ENCODE measurements around the gene GPANK1. TPM values are rescaled to one million over a fixed set of nuclear protein-coding genes. Genes with fewer than 3 reads are reported as not detected.

The GPANK1 gene
- total and polyA plus RNA-seq, 2 of the 13 experiments (the other 11 are each of a cell fraction or from before 2014, with no cell fraction given) = 15.4 to 22.8 TPM

DNA sequence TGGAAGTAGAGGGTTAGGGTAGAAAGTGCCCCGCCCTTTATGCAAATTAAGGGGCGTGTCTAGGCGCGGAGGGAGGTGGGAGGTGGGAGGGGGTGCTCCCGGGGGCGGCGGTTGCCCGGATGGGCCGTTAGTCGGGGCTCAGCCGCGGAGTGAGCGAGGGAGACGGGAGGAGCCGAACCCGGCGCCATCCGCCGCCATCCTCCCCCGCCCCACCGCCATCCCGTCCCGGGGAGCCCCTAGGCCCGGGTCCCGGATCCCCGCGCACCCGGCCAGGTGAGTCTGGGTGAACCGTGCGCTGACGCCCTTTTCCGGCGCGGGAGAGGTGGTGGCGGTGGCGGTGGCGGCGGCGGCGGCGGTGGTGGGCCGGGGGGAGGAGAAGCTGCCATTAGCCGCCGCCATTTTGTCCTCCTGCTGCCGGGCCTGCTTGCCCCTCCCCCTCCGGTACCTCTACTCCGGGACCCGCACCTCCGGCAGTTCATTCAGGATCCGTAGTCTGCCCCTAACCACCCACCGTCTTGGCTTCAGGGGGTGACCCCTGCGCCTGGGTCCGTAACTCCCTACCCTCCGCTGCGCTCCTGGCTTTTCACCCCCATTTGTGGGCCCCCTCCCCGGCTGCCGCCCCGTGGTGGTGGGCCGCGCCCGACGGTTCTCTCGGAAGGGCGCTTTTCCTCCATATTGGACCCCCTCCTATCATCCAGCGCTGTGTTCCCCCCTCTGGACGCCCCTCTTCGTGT lies 44.0 kb downstream of the GPANK1 start, which contains the start of gene PRRC2A (continued):
- TF ChIP-seq, protein P1, sequence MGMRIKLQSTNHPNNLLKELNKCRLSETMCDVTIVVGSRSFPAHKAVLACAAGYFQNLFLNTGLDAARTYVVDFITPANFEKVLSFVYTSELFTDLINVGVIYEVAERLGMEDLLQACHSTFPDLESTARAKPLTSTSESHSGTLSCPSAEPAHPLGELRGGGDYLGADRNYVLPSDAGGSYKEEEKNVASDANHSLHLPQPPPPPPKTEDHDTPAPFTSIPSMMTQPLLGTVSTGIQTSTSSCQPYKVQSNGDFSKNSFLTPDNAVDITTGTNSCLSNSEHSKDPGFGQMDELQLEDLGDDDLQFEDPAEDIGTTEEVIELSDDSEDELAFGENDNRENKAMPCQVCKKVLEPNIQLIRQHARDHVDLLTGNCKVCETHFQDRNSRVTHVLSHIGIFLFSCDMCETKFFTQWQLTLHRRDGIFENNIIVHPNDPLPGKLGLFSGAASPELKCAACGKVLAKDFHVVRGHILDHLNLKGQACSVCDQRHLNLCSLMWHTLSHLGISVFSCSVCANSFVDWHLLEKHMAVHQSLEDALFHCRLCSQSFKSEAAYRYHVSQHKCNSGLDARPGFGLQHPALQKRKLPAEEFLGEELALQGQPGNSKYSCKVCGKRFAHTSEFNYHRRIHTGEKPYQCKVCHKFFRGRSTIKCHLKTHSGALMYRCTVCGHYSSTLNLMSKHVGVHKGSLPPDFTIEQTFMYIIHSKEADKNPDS (CRISPR knock-in tag; IDR thresholded peaks at IDR 0.05) = peak; percentile 66; the same call in 1 of the 2 replicates
- TF ChIP-seq, protein P2, sequence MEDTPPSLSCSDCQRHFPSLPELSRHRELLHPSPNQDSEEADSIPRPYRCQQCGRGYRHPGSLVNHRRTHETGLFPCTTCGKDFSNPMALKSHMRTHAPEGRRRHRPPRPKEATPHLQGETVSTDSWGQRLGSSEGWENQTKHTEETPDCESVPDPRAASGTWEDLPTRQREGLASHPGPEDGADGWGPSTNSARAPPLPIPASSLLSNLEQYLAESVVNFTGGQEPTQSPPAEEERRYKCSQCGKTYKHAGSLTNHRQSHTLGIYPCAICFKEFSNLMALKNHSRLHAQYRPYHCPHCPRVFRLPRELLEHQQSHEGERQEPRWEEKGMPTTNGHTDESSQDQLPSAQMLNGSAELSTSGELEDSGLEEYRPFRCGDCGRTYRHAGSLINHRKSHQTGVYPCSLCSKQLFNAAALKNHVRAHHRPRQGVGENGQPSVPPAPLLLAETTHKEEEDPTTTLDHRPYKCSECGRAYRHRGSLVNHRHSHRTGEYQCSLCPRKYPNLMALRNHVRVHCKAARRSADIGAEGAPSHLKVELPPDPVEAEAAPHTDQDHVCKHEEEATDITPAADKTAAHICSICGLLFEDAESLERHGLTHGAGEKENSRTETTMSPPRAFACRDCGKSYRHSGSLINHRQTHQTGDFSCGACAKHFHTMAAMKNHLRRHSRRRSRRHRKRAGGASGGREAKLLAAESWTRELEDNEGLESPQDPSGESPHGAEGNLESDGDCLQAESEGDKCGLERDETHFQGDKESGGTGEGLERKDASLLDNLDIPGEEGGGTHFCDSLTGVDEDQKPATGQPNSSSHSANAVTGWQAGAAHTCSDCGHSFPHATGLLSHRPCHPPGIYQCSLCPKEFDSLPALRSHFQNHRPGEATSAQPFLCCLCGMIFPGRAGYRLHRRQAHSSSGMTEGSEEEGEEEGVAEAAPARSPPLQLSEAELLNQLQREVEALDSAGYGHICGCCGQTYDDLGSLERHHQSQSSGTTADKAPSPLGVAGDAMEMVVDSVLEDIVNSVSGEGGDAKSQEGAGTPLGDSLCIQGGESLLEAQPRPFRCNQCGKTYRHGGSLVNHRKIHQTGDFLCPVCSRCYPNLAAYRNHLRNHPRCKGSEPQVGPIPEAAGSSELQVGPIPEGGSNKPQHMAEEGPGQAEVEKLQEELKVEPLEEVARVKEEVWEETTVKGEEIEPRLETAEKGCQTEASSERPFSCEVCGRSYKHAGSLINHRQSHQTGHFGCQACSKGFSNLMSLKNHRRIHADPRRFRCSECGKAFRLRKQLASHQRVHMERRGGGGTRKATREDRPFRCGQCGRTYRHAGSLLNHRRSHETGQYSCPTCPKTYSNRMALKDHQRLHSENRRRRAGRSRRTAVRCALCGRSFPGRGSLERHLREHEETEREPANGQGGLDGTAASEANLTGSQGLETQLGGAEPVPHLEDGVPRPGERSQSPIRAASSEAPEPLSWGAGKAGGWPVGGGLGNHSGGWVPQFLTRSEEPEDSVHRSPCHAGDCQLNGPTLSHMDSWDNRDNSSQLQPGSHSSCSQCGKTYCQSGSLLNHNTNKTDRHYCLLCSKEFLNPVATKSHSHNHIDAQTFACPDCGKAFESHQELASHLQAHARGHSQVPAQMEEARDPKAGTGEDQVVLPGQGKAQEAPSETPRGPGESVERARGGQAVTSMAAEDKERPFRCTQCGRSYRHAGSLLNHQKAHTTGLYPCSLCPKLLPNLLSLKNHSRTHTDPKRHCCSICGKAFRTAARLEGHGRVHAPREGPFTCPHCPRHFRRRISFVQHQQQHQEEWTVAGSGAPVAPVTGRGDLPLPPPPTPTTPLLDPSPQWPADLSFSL (CRISPR knock-in tag; IDR thresholded peaks at IDR 0.05) = no peak
- TF ChIP-seq PAX8 (CRISPR knock-in tag; IDR thresholded peaks at IDR 0.05; ENCODE audit: borderline replicate concordance) = no peak; the same call in 1 of the 2 replicates
- TF ChIP-seq SIX4 (CRISPR knock-in tag; IDR thresholded peaks at IDR 0.05) = no peak
- TF ChIP-seq KLF9 (CRISPR knock-in tag; IDR thresholded peaks at IDR 0.05; ENCODE audit: low read depth) = no peak; the same call in none of the 2 replicates
- TF ChIP-seq, protein P3, sequence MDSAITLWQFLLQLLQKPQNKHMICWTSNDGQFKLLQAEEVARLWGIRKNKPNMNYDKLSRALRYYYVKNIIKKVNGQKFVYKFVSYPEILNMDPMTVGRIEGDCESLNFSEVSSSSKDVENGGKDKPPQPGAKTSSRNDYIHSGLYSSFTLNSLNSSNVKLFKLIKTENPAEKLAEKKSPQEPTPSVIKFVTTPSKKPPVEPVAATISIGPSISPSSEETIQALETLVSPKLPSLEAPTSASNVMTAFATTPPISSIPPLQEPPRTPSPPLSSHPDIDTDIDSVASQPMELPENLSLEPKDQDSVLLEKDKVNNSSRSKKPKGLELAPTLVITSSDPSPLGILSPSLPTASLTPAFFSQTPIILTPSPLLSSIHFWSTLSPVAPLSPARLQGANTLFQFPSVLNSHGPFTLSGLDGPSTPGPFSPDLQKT (CRISPR knock-in tag; IDR thresholded peaks at IDR 0.05; ENCODE audit: borderline replicate concordance) = no peak
- no peak for TF ChIP-seq HDAC6 (IDR thresholded peaks at IDR 0.05; ENCODE audit: low read depth, low read length)
- TF ChIP-seq PLRG1 (conservative IDR thresholded peaks at IDR 0.05) = no peak
- TF ChIP-seq, protein P4, sequence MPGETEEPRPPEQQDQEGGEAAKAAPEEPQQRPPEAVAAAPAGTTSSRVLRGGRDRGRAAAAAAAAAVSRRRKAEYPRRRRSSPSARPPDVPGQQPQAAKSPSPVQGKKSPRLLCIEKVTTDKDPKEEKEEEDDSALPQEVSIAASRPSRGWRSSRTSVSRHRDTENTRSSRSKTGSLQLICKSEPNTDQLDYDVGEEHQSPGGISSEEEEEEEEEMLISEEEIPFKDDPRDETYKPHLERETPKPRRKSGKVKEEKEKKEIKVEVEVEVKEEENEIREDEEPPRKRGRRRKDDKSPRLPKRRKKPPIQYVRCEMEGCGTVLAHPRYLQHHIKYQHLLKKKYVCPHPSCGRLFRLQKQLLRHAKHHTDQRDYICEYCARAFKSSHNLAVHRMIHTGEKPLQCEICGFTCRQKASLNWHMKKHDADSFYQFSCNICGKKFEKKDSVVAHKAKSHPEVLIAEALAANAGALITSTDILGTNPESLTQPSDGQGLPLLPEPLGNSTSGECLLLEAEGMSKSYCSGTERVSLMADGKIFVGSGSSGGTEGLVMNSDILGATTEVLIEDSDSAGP (CRISPR knock-in tag; IDR thresholded peaks at IDR 0.05; ENCODE audit: borderline replicate concordance) = peak; percentile 66; the same call in 1 of the 2 replicates
- TF ChIP-seq TEAD2 (CRISPR knock-in tag; IDR thresholded peaks at IDR 0.05) = no peak
- TF ChIP-seq, protein P5, sequence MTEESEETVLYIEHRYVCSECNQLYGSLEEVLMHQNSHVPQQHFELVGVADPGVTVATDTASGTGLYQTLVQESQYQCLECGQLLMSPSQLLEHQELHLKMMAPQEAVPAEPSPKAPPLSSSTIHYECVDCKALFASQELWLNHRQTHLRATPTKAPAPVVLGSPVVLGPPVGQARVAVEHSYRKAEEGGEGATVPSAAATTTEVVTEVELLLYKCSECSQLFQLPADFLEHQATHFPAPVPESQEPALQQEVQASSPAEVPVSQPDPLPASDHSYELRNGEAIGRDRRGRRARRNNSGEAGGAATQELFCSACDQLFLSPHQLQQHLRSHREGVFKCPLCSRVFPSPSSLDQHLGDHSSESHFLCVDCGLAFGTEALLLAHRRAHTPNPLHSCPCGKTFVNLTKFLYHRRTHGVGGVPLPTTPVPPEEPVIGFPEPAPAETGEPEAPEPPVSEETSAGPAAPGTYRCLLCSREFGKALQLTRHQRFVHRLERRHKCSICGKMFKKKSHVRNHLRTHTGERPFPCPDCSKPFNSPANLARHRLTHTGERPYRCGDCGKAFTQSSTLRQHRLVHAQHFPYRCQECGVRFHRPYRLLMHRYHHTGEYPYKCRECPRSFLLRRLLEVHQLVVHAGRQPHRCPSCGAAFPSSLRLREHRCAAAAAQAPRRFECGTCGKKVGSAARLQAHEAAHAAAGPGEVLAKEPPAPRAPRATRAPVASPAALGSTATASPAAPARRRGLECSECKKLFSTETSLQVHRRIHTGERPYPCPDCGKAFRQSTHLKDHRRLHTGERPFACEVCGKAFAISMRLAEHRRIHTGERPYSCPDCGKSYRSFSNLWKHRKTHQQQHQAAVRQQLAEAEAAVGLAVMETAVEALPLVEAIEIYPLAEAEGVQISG (CRISPR knock-in tag; IDR thresholded peaks at IDR 0.05) = peak; percentile 52; the same call in 1 of the 2 replicates

All from HepG2 (cell line).